NT2/D1 (cell line): Measurements from ENCODE around the gene ALDOB.

Experiments used
- DNase-seq: peaks from one replicate; pipeline ENCODE4 v3.0.0-alpha.2; 2011; ENCODE audit warnings: low read depth, low spot score
- H3K27me3 ChIP-seq: 2 replicates; pipeline ENCODE4 v1.6.0; 2011; ENCODE audit warnings: mild to moderate bottlenecking; ENCODE audit not compliant: insufficient read length, insufficient read depth
- H3K36me3 ChIP-seq: 2 replicates; pipeline ENCODE4 v1.6.1; 2011; ENCODE audit warnings: mild to moderate bottlenecking, low read length, mixed read lengths; ENCODE audit not compliant: insufficient read depth, insufficient read length
- H3K4me1 ChIP-seq: 2 replicates; pipeline ENCODE4 v1.5.1; 2011; ENCODE audit not compliant: insufficient read depth, insufficient read length
- H3K4me3 ChIP-seq: 2 replicates; pipeline ENCODE4 v1.5.1; 2011; ENCODE audit warnings: low read depth; ENCODE audit not compliant: insufficient read length
- H3K9ac ChIP-seq: 2 replicates; pipeline ENCODE4 v1.6.0; 2011; ENCODE audit warnings: low read depth; ENCODE audit not compliant: insufficient read length
- H3K9me3 ChIP-seq: 2 replicates; pipeline ENCODE4 v1.5.1; 2011; ENCODE audit warnings: mild to moderate bottlenecking, low read length; ENCODE audit not compliant: insufficient read depth
- SUZ12 ChIP-seq: IDR thresholded peaks from 2 replicates; pipeline ENCODE4 v1.6.1; 2011; ENCODE audit not compliant: insufficient read length, insufficient read depth; ENCODE audit errors: extremely low read depth
- YY1 ChIP-seq: IDR thresholded peaks from 2 replicates; pipeline ENCODE4 v1.6.1; 2011; ENCODE audit not compliant: insufficient read length, insufficient read depth
- ZNF274 ChIP-seq: IDR thresholded peaks from 2 replicates; pipeline ENCODE4 v1.6.1; 2011; ENCODE audit warnings: mild to moderate bottlenecking, low read depth, low read length

ALDOB gene

GRCh38 chr9:101435601-101436079 is at the start of gene ALDOB:
Gene ALDOB (minus strand): TSS chr9:101435774. CDS start chr9:101430887, 4,887 bp downstream.
- H3K9me3 ChIP-seq: no peaks in the 10 kb centered on the region
- H3K4me1 ChIP-seq: no peaks in the 10 kb centered on the region
- TF ChIP-seq SUZ12 (no peak), ZNF274 (no peak), YY1 (no peak)
- H3K27me3 ChIP-seq: no peaks in the 10 kb centered on the region
- no peak within 1 kb of the TSS for H3K4me3 ChIP-seq
- H3K36me3 ChIP-seq: no peaks in the 10 kb centered on the region
- no peak for DNase-seq
- no peak within 1 kb of the TSS for H3K9ac ChIP-seq

- no peaks in the 10 kb centered on the region for H3K9me3 ChIP-seq
- H3K4me3 ChIP-seq: no peak overlapping the region
- peaks cover 2% of the 10 kb centered on the region for H3K4me1 ChIP-seq
- no peaks in the 10 kb centered on the region for H3K36me3 ChIP-seq
- no peak for TF ChIP-seq SUZ12
- TF ChIP-seq YY1: no peak
- TF ChIP-seq ZNF274: no peak
- H3K27me3 ChIP-seq: no peaks in the 10 kb centered on the region
- no peak for DNase-seq
- no peak overlapping the region for H3K9ac ChIP-seq
These were observed 48.5 kb upstream of the ALDOB start for GRCh38 chr9:101484046-101484445.

DNA sequence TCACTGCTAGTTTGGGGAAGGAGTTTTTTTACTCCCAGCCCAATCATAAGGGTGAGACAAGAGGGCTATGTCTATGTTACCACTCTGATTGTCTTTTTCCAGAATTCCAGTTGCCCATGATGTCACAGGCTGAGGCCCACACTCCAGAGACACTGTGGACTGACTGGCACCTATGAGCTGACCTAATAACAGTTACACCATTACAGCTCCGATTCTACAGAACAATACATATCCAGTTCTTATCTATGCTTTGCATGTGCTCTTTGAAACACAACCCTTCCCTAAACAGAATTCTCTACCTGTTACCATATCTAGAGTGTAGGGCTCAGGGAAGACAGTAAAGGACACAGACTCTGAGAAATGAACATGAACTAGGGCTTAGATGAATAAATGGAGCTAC is 45.7 kb upstream of the ALDOB start:
- no peak for DNase-seq
- Histone ChIP-seq H3K9me3 (no peaks in the 10 kb centered on the region), H3K27me3 (no peaks in the 10 kb centered on the region), H3K36me3 (peaks cover 6% of the 10 kb centered on the region), H3K4me1 (no peaks in the 10 kb centered on the region), H3K9ac (no peak overlapping the region), H3K4me3 (no peak overlapping the region)
- no peak for TF ChIP-seq ZNF274
- no peak for TF ChIP-seq SUZ12
- no peak for TF ChIP-seq YY1

- Histone ChIP-seq H3K9ac (no peak overlapping the region), H3K4me1 (no peaks in the 10 kb centered on the region), H3K9me3 (no peaks in the 10 kb centered on the region), H3K36me3 (peaks cover 14% of the 10 kb centered on the region), H3K4me3 (no peak overlapping the region), H3K27me3 (no peaks in the 10 kb centered on the region)
- DNase-seq: no peak
- TF ChIP-seq YY1: no peak
- TF ChIP-seq ZNF274: no peak
- no peak for TF ChIP-seq SUZ12
These were observed 44.8 kb upstream of the ALDOB start for GRCh38 chr9:101480386-101480785.

DNA sequence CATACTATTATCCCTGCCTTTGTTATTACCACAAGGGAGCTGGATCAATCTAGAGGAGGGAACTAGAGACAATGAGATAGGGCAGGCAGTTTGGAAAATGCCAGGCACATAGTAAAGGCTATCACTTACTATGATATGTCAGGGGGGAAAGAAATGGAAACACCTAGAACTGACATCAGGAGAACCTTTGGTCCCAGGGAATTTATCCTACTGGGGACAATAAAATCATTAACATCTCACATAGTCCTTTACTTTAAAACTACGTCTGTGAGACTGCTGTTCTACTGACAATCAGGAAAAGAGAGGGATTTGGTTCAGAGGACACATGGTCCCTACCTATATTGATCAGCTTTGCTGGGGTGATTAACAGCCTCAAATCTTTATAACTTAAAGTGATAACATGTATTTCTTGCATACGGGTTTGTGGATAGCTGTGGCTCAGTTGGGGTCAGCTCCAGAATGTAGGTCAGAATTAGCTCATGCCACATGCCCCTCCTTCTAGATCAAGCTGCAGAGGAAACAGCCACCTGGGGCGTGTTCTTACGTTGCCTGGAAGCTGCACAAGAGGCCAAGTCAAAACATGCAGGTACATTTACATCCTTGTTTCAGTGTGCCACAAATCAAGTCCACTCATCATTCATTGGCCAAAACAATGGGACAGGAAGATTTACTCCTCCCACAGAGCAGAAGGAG is 43.9 kb upstream of the ALDOB start:
- Histone ChIP-seq H3K27me3 (no peaks in the 10 kb centered on the region), H3K4me3 (no peak overlapping the region), H3K36me3 (peaks cover 17% of the 10 kb centered on the region), H3K9me3 (no peaks in the 10 kb centered on the region), H3K4me1 (no peaks in the 10 kb centered on the region), H3K9ac (no peak overlapping the region)
- no peak for TF ChIP-seq YY1
- TF ChIP-seq ZNF274: no peak
- no peak for TF ChIP-seq SUZ12
- DNase-seq: no peak

- no peak for TF ChIP-seq ZNF274
- TF ChIP-seq YY1: no peak
- TF ChIP-seq SUZ12: no peak
- no peak for DNase-seq
- H3K9ac ChIP-seq: no peak overlapping the region
- peaks cover 17% of the 10 kb centered on the region for H3K36me3 ChIP-seq
- H3K4me3 ChIP-seq: no peak overlapping the region
- no peaks in the 10 kb centered on the region for H3K27me3 ChIP-seq
- no peaks in the 10 kb centered on the region for H3K9me3 ChIP-seq
- no peaks in the 10 kb centered on the region for H3K4me1 ChIP-seq
These were observed 43.3 kb upstream of the ALDOB start for GRCh38 chr9:101478906-101479305.

GRCh38 chr9:101478444-101478843 is 42.9 kb upstream of the ALDOB start:
- Histone ChIP-seq H3K9ac (no peak overlapping the region), H3K36me3 (peaks cover 18% of the 10 kb centered on the region), H3K4me1 (no peaks in the 10 kb centered on the region), H3K9me3 (no peaks in the 10 kb centered on the region), H3K27me3 (no peaks in the 10 kb centered on the region), H3K4me3 (no peak overlapping the region)
- DNase-seq: no peak
- no peak for TF ChIP-seq ZNF274
- no peak for TF ChIP-seq SUZ12

- no peaks in the 10 kb centered on the region for H3K4me1 ChIP-seq
- no peaks in the 10 kb centered on the region for H3K9me3 ChIP-seq
- TF ChIP-seq ZNF274: no peak
- TF ChIP-seq YY1: no peak
- H3K9ac ChIP-seq: no peak overlapping the region
- H3K4me3 ChIP-seq: no peak overlapping the region
- H3K36me3 ChIP-seq: peaks cover 21% of the 10 kb centered on the region
- DNase-seq: no peak
- no peaks in the 10 kb centered on the region for H3K27me3 ChIP-seq
These were observed 42.2 kb upstream of the ALDOB start for GRCh38 chr9:101477736-101478135.
